GM18870 (cell line): ENCODE data around the gene TIMM23.
"Not testable (repeated sequence)": the region's sequence is repeated elsewhere in the genome, so short reads cannot be mapped to it uniquely, and the experiment has no call there.

Experiments
- ATAC-seq: cut with Tn5 transposase; IDR thresholded peaks from one replicate; pipeline ENCODE4 v1.9.1; 2021; ENCODE audit warnings: moderate library complexity; ENCODE audit not compliant: unreplicated experiment

The TIMM23 gene

GRCh38 chr10:45985590-45985989, 13.3 kb downstream of the TIMM23 start:
- ATAC-seq: not testable (repeated sequence)

- ATAC-seq: no peak
These were observed 25.3 kb downstream of the TIMM23 start for GRCh38 chr10:45997557-45997956.

GRCh38 chr10:45997994-45998763, 25.9 kb downstream of the TIMM23 start:
- ATAC-seq: no peak

GRCh38 chr10:45999955-46000354, 27.7 kb downstream of the TIMM23 start:
- ATAC-seq: not testable (repeated sequence)

- no peak for ATAC-seq
These were observed 28.2 kb downstream of the TIMM23 start for GRCh38 chr10:46000538-46000937.

GRCh38 chr10:46001187-46001756, 29.0 kb downstream of the TIMM23 start:
- ATAC-seq: no peak

GRCh38 chr10:46002189-46002687, 29.9 kb downstream of the TIMM23 start:
- ATAC-seq: not testable (repeated sequence)

GRCh38 chr10:46002916-46003693, 30.8 kb downstream of the TIMM23 start:
- no peak for ATAC-seq

GRCh38 chr10:46004963-46005362, 32.7 kb downstream of the TIMM23 start:
- no peak for ATAC-seq

GRCh38 chr10:46005383-46005782, 33.1 kb downstream of the TIMM23 start:
- ATAC-seq: no peak

GRCh38 chr10:46006219-46006618, 33.9 kb downstream of the TIMM23 start:
- ATAC-seq: no peak

GRCh38 chr10:46012746-46013145, 40.5 kb downstream of the TIMM23 start:
- ATAC-seq: no peak

GRCh38 chr10:46014206-46014605, 41.9 kb downstream of the TIMM23 start:
- no peak for ATAC-seq

- ATAC-seq: no peak
These were observed 42.6 kb downstream of the TIMM23 start for GRCh38 chr10:46014683-46015405.

- no peak for ATAC-seq
These were observed 43.9 kb downstream of the TIMM23 start for GRCh38 chr10:46016190-46016589.

- no peak for ATAC-seq
These were observed 44.5 kb downstream of the TIMM23 start for GRCh38 chr10:46016811-46017210.

- ATAC-seq: no peak
These were observed 45.4 kb downstream of the TIMM23 start for GRCh38 chr10:46017733-46018132.

- ATAC-seq: no peak
These were observed 46.3 kb downstream of the TIMM23 start for GRCh38 chr10:46018453-46019176.

- ATAC-seq: no peak
These were observed 46.9 kb downstream of the TIMM23 start for GRCh38 chr10:46019177-46019528.

- peak; percentile 31 for ATAC-seq
These were observed 47.5 kb downstream of the TIMM23 start for GRCh38 chr10:46019569-46020343.
